SKM-1 (cell line): Measurements from ENCODE around the gene COL1A1.
A peak's percentile ranks its signal among the peaks of the same experiment; 100 is the strongest.

Experiments used
- DNase-seq: peaks from one replicate; lab custom pipeline; 2025; ENCODE audit not compliant: unreplicated experiment; lab: John Stamatoyannopoulos, UW

COL1A1 gene

DNA sequence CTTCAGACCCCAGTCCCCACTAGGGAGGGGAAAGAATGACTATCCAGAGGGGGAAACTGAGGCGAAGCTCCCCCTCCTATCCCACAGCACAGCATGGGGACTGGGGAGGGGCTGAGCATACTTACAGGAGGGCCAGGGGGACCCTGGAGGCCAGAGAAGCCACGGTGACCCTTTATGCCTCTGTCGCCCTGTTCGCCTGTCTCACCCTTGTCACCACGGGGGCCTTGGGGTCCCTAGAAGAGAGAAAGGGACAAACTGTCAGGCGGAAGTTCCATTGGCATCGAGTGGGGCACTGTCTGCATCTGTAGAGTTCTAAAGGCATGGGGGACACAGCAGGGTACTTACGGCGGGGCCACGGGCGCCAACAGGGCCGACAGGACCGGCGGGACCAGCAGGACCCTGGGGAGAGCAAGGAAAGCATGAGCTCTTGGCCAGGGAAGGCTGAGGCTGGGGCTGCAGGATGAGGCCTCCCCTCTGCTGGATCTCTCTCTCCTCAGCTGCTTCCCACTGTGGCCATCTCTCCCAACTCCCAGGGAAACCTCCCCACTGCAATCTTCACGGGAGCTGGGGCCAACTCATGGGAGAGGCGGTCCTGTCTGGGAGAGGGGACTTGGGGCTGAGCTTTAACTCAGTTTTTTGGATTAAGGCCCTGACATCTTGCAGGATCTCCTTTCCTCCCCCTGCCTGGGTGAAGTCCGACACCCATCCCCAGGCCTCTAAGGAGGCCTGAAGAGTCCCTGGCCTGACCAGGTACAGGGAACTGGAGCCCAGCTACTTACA lies 13.5 kb downstream of the COL1A1 start:
- DNase-seq, result no peak

DNA sequence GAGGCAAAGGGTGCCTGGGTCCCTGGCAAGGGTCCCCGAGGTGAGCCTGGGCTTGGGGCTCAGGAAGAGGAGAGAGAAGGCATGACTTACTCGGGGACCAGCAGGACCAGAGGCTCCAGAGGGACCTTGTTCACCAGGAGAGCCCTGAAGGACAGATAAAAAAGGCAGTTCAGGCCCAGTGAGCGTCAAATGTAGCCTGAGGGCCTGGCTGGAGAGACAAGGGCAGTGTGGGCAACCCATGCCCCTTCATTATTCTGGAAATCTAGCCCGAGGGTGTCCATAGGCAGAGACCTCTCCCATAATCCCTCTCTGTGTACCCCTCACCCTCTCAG lies 14.1 kb downstream of the COL1A1 start:
- no peak for DNase-seq

DNA sequence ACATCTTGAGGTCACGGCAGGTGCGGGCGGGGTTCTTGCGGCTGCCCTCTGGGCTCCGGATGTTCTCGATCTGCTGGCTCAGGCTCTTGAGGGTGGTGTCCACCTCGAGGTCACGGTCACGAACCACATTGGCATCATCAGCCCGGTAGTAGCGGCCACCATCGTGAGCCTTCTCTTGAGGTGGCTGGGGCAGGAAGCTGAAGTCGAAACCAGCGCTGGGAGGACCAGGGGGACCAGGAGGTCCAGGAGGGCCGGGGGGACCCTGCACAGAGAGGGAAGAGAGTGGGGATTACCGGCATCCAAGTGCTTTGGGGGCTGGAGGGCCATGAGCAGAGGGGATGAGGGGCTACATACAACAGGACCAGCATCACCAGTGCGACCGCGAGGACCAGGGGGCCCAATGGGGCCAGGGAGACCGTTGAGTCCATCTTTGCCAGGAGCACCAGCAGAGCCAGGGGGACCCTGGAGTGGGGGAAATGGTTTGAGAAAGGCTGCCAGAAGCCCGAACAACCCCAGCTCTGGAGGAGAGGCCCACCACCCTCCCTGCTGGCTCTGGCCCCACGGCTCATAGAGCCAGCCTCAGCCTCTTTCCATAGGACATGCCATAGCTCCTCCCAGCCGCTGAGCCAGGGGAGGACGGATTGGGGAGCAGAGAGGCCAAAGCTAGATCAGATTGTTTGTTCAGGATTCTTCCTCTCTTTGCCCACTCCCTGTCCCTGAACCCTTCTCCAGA lies 14.6 kb downstream of the COL1A1 start:
- no peak for DNase-seq

GRCh38 chr17:50185631-50186471 lies 15.6 kb downstream of the COL1A1 start:
- no peak for DNase-seq

- peak; percentile 75 for DNase-seq
These were observed 16.6 kb downstream of the COL1A1 start for GRCh38 chr17:50184611-50185398.

GRCh38 chr17:50184064-50184463 lies 17.4 kb downstream of the COL1A1 start:
- peak; percentile 23 for DNase-seq

- peak; percentile 94 for DNase-seq
These were observed 17.9 kb downstream of the COL1A1 start for GRCh38 chr17:50183421-50183994.

DNA sequence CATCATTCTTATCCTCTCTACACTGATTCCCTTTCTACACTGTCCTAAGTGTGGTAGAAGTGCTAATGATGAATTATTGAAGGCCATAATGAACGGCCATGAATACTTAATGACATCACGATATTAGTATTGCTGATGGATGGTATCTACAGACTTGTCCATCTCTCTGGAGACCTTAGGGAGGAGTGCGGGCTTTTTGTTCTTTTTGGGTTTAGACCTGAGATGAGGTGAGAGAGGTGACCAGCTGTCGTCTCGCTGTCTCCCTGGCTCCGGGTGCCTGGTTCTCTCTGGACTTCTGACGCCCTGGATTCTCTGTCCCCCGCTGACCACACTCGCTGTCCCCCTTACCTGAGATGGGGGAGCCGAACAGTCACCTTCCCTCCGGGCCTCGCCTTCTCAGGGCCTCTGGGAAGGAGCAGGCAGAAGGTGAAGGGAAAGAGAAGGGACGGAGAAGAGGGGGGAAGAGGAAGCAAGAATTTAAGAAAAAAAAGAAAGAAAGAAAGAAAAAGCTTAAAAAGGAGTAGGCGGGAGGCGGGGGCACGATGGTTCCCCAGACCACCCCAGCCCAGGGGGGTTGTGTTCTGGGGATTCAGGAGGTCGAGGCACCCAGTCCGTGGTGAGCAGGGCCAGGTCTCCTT lies 18.5 kb downstream of the COL1A1 start:
- DNase-seq, result no peak

GRCh38 chr17:50181591-50182560 lies 19.6 kb downstream of the COL1A1 start:
- no peak for DNase-seq

- no peak for DNase-seq
These were observed 20.3 kb downstream of the COL1A1 start for GRCh38 chr17:50181144-50181543.

DNA sequence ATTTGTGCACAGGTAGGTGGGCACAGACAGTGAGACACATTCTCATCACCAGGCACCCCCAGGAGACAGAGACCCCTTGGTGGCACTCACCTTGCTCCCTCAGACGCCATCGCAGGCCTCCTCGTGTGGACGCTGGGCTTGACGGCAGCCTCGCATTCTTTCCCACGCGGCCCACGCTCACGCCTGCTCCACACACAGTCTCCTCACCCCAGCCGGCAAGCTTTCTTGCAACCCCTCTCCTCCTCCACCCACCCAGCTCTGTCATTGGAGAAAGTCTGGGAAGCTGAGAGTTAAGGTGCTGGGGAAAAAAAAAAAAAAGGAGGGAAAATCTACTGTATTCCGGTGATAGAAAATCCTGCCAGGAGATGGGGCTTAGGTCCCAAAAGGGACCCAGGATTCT lies 20.8 kb downstream of the COL1A1 start:
- no peak for DNase-seq

DNA sequence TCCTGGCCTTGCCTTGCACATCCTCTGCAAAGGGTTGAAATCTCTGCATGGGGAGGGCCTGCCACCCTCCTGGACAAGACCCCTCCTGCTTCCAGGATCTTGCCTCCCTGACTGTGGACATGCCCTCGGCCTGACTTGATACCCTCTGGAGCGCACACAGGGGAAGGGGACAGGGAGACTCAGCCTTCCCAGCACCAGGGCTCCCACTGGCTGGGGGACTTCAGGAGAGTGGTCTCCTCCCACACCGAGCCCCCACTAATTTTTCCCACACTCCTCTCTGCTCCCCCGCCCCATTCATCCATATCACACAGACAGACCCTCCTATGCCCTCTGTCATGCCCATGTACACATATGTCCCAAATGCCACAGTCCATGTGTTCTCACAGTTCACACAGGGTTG lies 21.3 kb downstream of the COL1A1 start:
- DNase-seq, result no peak

GRCh38 chr17:50177983-50178834 lies 23.2 kb downstream of the COL1A1 start:
- DNase-seq, result no peak

DNA sequence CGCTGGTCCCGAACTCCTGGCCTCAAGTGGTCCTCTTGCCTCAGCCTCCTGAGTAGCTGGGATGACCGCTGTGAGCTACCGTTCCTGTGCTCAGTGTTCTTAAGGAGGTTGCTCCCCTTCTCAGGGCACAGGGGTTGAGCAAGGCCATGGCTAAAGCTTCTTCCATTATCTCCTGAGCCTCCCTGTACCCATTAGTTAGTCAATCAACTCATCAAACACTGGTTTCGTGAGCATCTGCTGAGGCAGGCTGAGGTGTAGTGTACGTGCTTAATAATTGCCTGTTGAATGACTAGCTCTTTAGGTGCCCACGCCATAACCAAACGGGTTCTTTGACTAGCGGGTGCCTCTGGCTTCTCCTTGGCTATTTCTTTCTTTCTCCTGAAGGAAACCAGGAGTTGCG lies 24.0 kb downstream of the COL1A1 start:
- DNase-seq, result no peak

GRCh38 chr17:50176559-50177357 lies 24.7 kb downstream of the COL1A1 start:
- DNase-seq, result no peak

- no peak for DNase-seq
These were observed 26.2 kb downstream of the COL1A1 start for GRCh38 chr17:50175035-50175807.
